Prostate gland (tissue), 2 donors: ENCODE measurements around the gene RAB5B.

Source experiments
- CTCF ChIP-seq, 4 experiments: fragments of 200-600 bp in 2 of 4; fragments of 450-650 bp in 2 of 4; sonication (generic) in 2 of 4; IDR thresholded peaks; 1 replicate in 3 of 4; 2 replicates in 1 of 4; pipeline ENCODE4 v1.5.1; 2016 to 2019; ENCODE audit warnings: antibody characterized with exemption in 4 of 4, mild to moderate bottlenecking in 2 of 4, moderate library complexity in 2 of 4
- POLR2A ChIP-seq: fragments of 450-650 bp; IDR thresholded peaks from one replicate; pipeline ENCODE4 v1.6.1; 2016; ENCODE audit warnings: antibody characterized with exemption, mild to moderate bottlenecking
- POLR2AphosphoS5 ChIP-seq: sonication (generic); formaldehyde crosslinking; IDR thresholded peaks from one replicate; pipeline ENCODE4 v1.6.1; 2017; ENCODE audit warnings: antibody characterized with exemption

DNA sequence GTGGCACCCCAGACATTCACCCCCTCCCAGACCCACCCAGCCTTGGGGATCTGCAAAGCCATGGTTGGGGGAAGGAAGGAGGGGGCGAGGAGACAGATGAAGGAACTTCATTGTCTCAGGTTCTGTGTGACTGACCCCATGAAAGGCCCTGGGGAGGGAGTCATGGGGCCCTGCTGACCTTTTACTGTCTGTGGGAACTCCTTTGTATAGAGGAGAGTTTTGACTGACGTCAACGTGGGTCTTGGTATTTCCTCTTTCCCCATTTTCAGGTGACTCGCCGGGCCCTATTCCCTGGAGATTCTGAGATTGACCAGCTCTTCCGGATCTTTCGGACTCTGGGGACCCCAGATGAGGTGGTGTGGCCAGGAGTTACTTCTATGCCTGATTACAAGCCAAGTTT, 3.1 kb upstream of the RAB5B start:
- TF ChIP-seq POLR2A, result no peak
- no peak for TF ChIP-seq POLR2AphosphoS5
- no peak for TF ChIP-seq CTCF (IDR thresholded peaks at IDR 0.05)
